ENCODE results near the gene HPDL. TPM values are rescaled to one million over a fixed set of nuclear protein-coding genes. Genes with fewer than 3 reads are reported as not detected.

HPDL gene
- total and polyA plus RNA-seq, 2 of the 8 experiments (the other 6 are each of a cell fraction or from before 2014, with no cell fraction given): 58.5 to 62.7 TPM

- WGBS, 2 experiments (ENCODE audit: extremely low coverage in 1 of 2, insufficient coverage in 1 of 2, insufficient read length in 1 of 2, insufficient replicate concordance in 2 of 2, low coverage in 1 of 2, low lambda C conversion rate in 2 of 2, missing lambda C conversion rate in 1 of 2): 95% methylated on average over 10 of the region's 10 CpGs; no CpG with 5 or more reads in 1 of the 2 experiments
- no peaks in the 10 kb centered on the region for H3K27me3 ChIP-seq (replicated peaks in 1 of 4; ENCODE audit: control insufficient read depth in 3 of 4, extremely low read depth in 1 of 4, insufficient read depth in 3 of 4, low read length in 3 of 4)
- H3K14ac ChIP-seq (ENCODE audit: insufficient read length): no peak overlapping the region
- H3K27ac ChIP-seq (ENCODE audit: low read depth, low read length): no peak overlapping the region
- DNase-seq (ENCODE audit: low read depth in 1 of 2, low spot score in 2 of 2) (no peak), FAIRE-seq (no peak)
- H4K5ac ChIP-seq (ENCODE audit: insufficient read length, low read depth, low read length): no peak overlapping the region
- no peak overlapping the region for H3K4me3 ChIP-seq (ENCODE audit: extremely low read depth in 1 of 4, insufficient read depth in 2 of 4, low read depth in 3 of 4, low read length in 4 of 4)
- H3K4me2 ChIP-seq (ENCODE audit: insufficient read depth in 1 of 2, low read depth in 2 of 2, low read length in 2 of 2): no peak overlapping the region
- H2BK120ac ChIP-seq (replicated peaks; ENCODE audit: low read depth, low read length): no peak overlapping the region
- no peak overlapping the region for H3K4ac ChIP-seq (replicated peaks; ENCODE audit: insufficient read length, low read depth, low read length)
- H2BK5ac ChIP-seq (ENCODE audit: low read depth, low read length): no peak overlapping the region
- H4K8ac ChIP-seq (ENCODE audit: extremely low read depth, insufficient read depth, low read length): no peak overlapping the region
- no peak overlapping the region for H2AFZ ChIP-seq (ENCODE audit: low read length)
- H2BK20ac ChIP-seq (ENCODE audit: low read length): no peak overlapping the region
- peaks cover 4 to 16% (median 6%) of the 10 kb centered on the region in 4 experiments; a peak in 6 of 7 replicates for H3K4me1 ChIP-seq (replicated peaks in 1 of 4; ENCODE audit: control insufficient read depth in 3 of 4, insufficient read depth in 4 of 4, low read length in 3 of 4)
- H3K56ac ChIP-seq (replicated peaks; ENCODE audit: insufficient read length, low read depth, low read length): no peak overlapping the region
- H3K36me3 ChIP-seq (ENCODE audit: control insufficient read depth in 2 of 4, insufficient read depth in 4 of 4, low read length in 3 of 4): peaks cover 8 to 46% (median 25%) of the 10 kb centered on the region in 4 experiments; a peak in 5 of 8 replicates
- peaks cover 7% of the 10 kb centered on the region; the same call in 1 of the 2 replicates for H3K23me2 ChIP-seq (ENCODE audit: low read depth, low read length)
- CTCF ChIA-PET (ENCODE audit: partially characterized antibody): interaction anchor here (0.8 to 1.8 kb wide), 4 partner anchors 11 to 161 kb away, joined by 3 to 6 read pairs (median 3); no protein-coding TSS in a partner anchor
- H3K9me3 ChIP-seq (ENCODE audit: insufficient read depth in 2 of 2, low read depth in 1 of 2, low read length in 1 of 2): no peaks in the 10 kb centered on the region
- POLR2A ChIA-PET (ENCODE audit: partially characterized antibody): interaction anchor here (0.6 to 21.4 kb wide), 5 partner anchors 8 to 219 kb away, joined by 3 to 472 read pairs (median 194); partner anchors contain the start of genes AKR1A1, HPDL, MUTYH and TOE1
- no peak overlapping the region for H2BK15ac ChIP-seq (ENCODE audit: low read length)
- H2BK12ac ChIP-seq (ENCODE audit: low read depth, low read length): no peak overlapping the region
- no peak overlapping the region for H4K91ac ChIP-seq (replicated peaks; ENCODE audit: insufficient read length, low read length)
- no peak overlapping the region for H3K9ac ChIP-seq (replicated peaks in 1 of 4; ENCODE audit: extremely low read depth in 1 of 4, low read depth in 3 of 4, low read length in 3 of 4)
- H3K79me2 ChIP-seq (ENCODE audit: control insufficient read depth in 1 of 2, insufficient read depth in 2 of 2, low read length in 2 of 2): peaks cover under 1 to 20% of the 10 kb centered on the region in 2 experiments; a peak in 3 of 4 replicates
- H2AK5ac ChIP-seq (ENCODE audit: low read depth, low read length): no peak overlapping the region
- H3K23ac ChIP-seq (ENCODE audit: insufficient read length): no peak overlapping the region
- H3K79me1 ChIP-seq (ENCODE audit: low read depth, low read length): peaks cover 10% of the 10 kb centered on the region
- no peak overlapping the region for H3K18ac ChIP-seq (ENCODE audit: extremely low read depth, low read length)
- H4K20me1 ChIP-seq (replicated peaks in 1 of 2; ENCODE audit: control insufficient read depth in 1 of 2, insufficient read depth in 2 of 2, low read length in 2 of 2): peaks cover 0 to 2% of the 10 kb centered on the region in 2 experiments
- TF ChIP-seq GTF2F1 (IDR thresholded peaks at IDR 0.05; ENCODE audit: borderline replicate concordance, low read depth, low read length) (no peak), TAF7 (optimal IDR thresholded peaks at IDR 0.05; ENCODE audit: borderline replicate concordance, low read depth, low read length) (no peak), HDAC6 (IDR thresholded peaks at IDR 0.05; ENCODE audit: low read depth, low read length) (no peak), RXRA (IDR thresholded peaks at IDR 0.05; ENCODE audit: insufficient read depth, low read depth, low read length) (no peak), EGR1 (IDR thresholded peaks at IDR 0.05; ENCODE audit: borderline replicate concordance, low read depth, low read length) (no peak), RBBP5 (IDR thresholded peaks at IDR 0.05; ENCODE audit: borderline replicate concordance, low read depth, low read length) (no peak), ASH2L (IDR thresholded peaks at IDR 0.05; ENCODE audit: low read length) (no peak), CBX5 (IDR thresholded peaks at IDR 0.05; ENCODE audit: low read depth, low read length) (no peak), CBX8 (IDR thresholded peaks at IDR 0.05; ENCODE audit: borderline replicate concordance, low read depth, low read length) (no peak), FOSL1 (IDR thresholded peaks at IDR 0.05; ENCODE audit: insufficient read depth, low read depth, low read length) (no peak), POU5F1 (IDR thresholded peaks at IDR 0.05; ENCODE audit: low read depth, low read length) (no peak)
These were observed 5.6 kb downstream of the HPDL start for GRCh38 chr1:45332346-45332720.

All from H1 (cell line).